ENCODE results near the gene DDX10.
"Not testable (repeated sequence)": the region's sequence is repeated elsewhere in the genome, so short reads cannot be mapped to it uniquely, and the experiment has no call there.

Gene DDX10

DNA sequence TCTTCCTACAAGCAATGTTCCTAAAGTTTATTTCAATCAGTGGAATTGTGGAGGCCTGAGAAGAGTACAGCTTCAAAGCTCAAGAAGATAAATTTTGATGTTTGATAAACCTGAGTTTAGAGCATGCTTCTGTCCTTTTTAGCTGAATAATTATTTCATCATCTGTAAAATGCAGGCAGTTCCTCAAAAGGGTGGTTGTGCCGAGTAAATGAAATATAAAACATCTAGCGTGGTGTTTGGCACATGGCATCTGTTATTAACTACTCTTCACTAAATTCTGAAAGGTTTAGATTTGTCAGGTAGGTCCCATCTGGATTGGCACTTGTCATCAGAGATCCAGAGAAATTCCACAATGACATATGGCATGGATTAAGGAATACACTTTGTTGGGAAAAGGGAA lies 155.1 kb downstream of the DDX10 start:
- H3K18ac ChIP-seq (ENCODE audit: low read length) = no peak overlapping the region
- no peak overlapping the region for H3K23ac ChIP-seq (ENCODE audit: low read depth, low read length, poor library complexity)
- H3K4me2 ChIP-seq (ENCODE audit: insufficient read depth, low read length, poor library complexity, severe bottlenecking) = no peak overlapping the region
- H4K91ac ChIP-seq (ENCODE audit: low read depth, low read length, poor library complexity) = no peak overlapping the region
- no peak overlapping the region for H2BK5ac ChIP-seq (ENCODE audit: low read length)
- no peak overlapping the region for H3K4ac ChIP-seq (ENCODE audit: low read length)
- H3K36me3 ChIP-seq (replicated peaks in 1 of 2; ENCODE audit: control insufficient read depth in 2 of 2, insufficient read depth in 2 of 2, low read length in 2 of 2) = no peaks in the 10 kb centered on the region
- no CpG with 5 or more reads among the region's 2 CpGs for WGBS, 2 donors (ENCODE audit: extremely low coverage in 2 of 2, insufficient read length in 2 of 2, insufficient replicate concordance in 1 of 2)
- H2BK120ac ChIP-seq (ENCODE audit: low read depth, low read length) = no peak overlapping the region
- H3K79me1 ChIP-seq (ENCODE audit: low read depth, low read length) = peaks cover 2% of the 10 kb centered on the region
- H2AFZ ChIP-seq (ENCODE audit: low read length) = no peak overlapping the region
- H2BK12ac ChIP-seq (ENCODE audit: low read length) = no peak overlapping the region
- H3K9ac ChIP-seq (ENCODE audit: low read depth, low read length, poor library complexity) = no peak overlapping the region
- no peak overlapping the region for H2BK15ac ChIP-seq (ENCODE audit: low read length)
- no peak overlapping the region for H3K14ac ChIP-seq (ENCODE audit: low read length)
- H2AK5ac ChIP-seq (ENCODE audit: low read depth, low read length) = no peak overlapping the region
- peaks cover 0 to 2% of the 10 kb centered on the region in 2 donors for H3K4me1 ChIP-seq (ENCODE audit: control insufficient read depth in 2 of 2, insufficient read depth in 1 of 2, low read depth in 1 of 2, low read length in 2 of 2)
- H3K9me3 ChIP-seq (replicated peaks in 1 of 2; ENCODE audit: control insufficient read depth in 2 of 2, insufficient read depth in 1 of 2, low read depth in 1 of 2, low read length in 2 of 2) = no peaks in the 10 kb centered on the region
- H3K27ac ChIP-seq (replicated peaks; ENCODE audit: low read length) = no peak overlapping the region
- no peak overlapping the region for H3K4me3 ChIP-seq (ENCODE audit: low read length in 2 of 2)
- DNase-seq (ENCODE audit: low spot score) = no peak
- no peak overlapping the region for H4K8ac ChIP-seq (ENCODE audit: low read depth, low read length)
- no peaks in the 10 kb centered on the region for H3K27me3 ChIP-seq (ENCODE audit: control insufficient read depth in 3 of 3, insufficient read depth in 3 of 3, low read depth in 1 of 3, low read length in 3 of 3)

DNA sequence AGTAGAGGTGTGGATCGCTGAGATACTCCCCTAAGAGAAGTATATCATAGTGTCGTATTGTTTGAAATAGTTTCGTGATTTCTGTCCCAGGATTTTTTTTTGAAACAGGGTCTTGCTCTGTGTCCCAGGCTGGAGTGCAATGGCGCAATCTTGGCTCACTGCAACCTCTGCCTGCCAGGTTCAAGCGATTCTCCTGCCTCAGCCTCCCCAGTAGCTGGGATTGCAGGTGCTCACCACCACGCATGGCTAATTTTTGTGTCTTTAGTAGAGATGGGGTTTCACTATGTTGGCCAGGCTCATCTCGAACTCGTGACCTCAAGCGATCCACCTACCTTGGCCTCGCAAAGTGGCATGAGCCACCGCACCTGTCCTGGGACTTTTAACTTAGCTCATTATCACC lies 159.1 kb downstream of the DDX10 start:
- Histone ChIP-seq H4K8ac (ENCODE audit: low read depth, low read length) (peak overlapping the region; percentile 43), H3K9ac (ENCODE audit: low read depth, low read length, poor library complexity) (peak overlapping the region; percentile 60)
- not testable (repeated sequence) for H3K4me2 ChIP-seq (ENCODE audit: insufficient read depth, low read length, poor library complexity, severe bottlenecking); H3K79me1 ChIP-seq (ENCODE audit: low read depth, low read length); DNase-seq (ENCODE audit: low spot score); H3K18ac ChIP-seq (ENCODE audit: low read length); H3K4ac ChIP-seq (ENCODE audit: low read length); H2BK120ac ChIP-seq (ENCODE audit: low read depth, low read length); H3K27me3 ChIP-seq (ENCODE audit: control insufficient read depth in 3 of 3, insufficient read depth in 3 of 3, low read depth in 1 of 3, low read length in 3 of 3); H2AFZ ChIP-seq (ENCODE audit: low read length); H2BK15ac ChIP-seq (ENCODE audit: low read length); H3K14ac ChIP-seq (ENCODE audit: low read length); H3K36me3 ChIP-seq (replicated peaks in 1 of 2; ENCODE audit: control insufficient read depth in 2 of 2, insufficient read depth in 2 of 2, low read length in 2 of 2); H3K27ac ChIP-seq (replicated peaks; ENCODE audit: low read length); H3K4me3 ChIP-seq (ENCODE audit: low read length in 2 of 2); H3K9me3 ChIP-seq (replicated peaks in 1 of 2; ENCODE audit: control insufficient read depth in 2 of 2, insufficient read depth in 1 of 2, low read depth in 1 of 2, low read length in 2 of 2); H3K23ac ChIP-seq (ENCODE audit: low read depth, low read length, poor library complexity); H4K91ac ChIP-seq (ENCODE audit: low read depth, low read length, poor library complexity); H3K4me1 ChIP-seq (ENCODE audit: control insufficient read depth in 2 of 2, insufficient read depth in 1 of 2, low read depth in 1 of 2, low read length in 2 of 2); H2BK12ac ChIP-seq (ENCODE audit: low read length); H2BK5ac ChIP-seq (ENCODE audit: low read length); H2AK5ac ChIP-seq (ENCODE audit: low read depth, low read length)
- no CpG with 5 or more reads among the region's 11 CpGs for WGBS, 2 donors (ENCODE audit: extremely low coverage in 2 of 2, insufficient read length in 2 of 2, insufficient replicate concordance in 1 of 2)

DNA sequence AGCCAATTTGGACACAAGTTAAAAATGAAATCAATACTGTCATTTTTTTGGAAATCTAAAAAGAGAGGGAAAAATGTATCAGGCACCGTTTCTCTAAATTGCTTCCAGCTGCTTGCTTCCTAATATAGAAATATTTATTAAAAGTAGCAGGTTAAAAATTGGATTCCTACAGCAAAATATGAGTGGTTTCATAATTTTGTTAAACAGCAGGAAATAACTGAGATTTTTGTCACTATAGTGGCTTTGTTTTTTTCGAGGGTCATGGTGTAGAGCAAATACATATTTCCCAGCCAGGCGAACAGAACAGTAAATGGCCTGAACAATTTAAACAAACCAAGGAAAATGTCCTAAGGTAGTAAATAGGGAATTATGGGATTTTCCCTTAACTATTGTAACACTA lies 159.7 kb downstream of the DDX10 start:
- DNase-seq (ENCODE audit: low spot score) = no peak
- no CpG with 5 or more reads among the region's 3 CpGs for WGBS, 2 donors (ENCODE audit: extremely low coverage in 2 of 2, insufficient read length in 2 of 2, insufficient replicate concordance in 1 of 2)
- Histone ChIP-seq H3K14ac (ENCODE audit: low read length) (no peak overlapping the region), H2AFZ (ENCODE audit: low read length) (no peak overlapping the region), H4K8ac (ENCODE audit: low read depth, low read length) (no peak overlapping the region), H2BK15ac (ENCODE audit: low read length) (no peak overlapping the region), H2BK12ac (ENCODE audit: low read length) (no peak overlapping the region), H3K27me3 (ENCODE audit: control insufficient read depth in 3 of 3, insufficient read depth in 3 of 3, low read depth in 1 of 3, low read length in 3 of 3) (no peaks in the 10 kb centered on the region), H2BK5ac (ENCODE audit: low read length) (no peak overlapping the region), H4K91ac (ENCODE audit: low read depth, low read length, poor library complexity) (no peak overlapping the region), H3K18ac (ENCODE audit: low read length) (no peak overlapping the region), H3K27ac (replicated peaks; ENCODE audit: low read length) (no peak overlapping the region), H3K23ac (ENCODE audit: low read depth, low read length, poor library complexity) (no peak overlapping the region), H3K4ac (ENCODE audit: low read length) (no peak overlapping the region), H3K4me1 (ENCODE audit: control insufficient read depth in 2 of 2, insufficient read depth in 1 of 2, low read depth in 1 of 2, low read length in 2 of 2) (peaks cover 0 to 2% of the 10 kb centered on the region in 2 donors), H3K9ac (ENCODE audit: low read depth, low read length, poor library complexity) (no peak overlapping the region), H3K4me3 (ENCODE audit: low read length in 2 of 2) (no peak overlapping the region), H3K4me2 (ENCODE audit: insufficient read depth, low read length, poor library complexity, severe bottlenecking) (no peak overlapping the region), H2BK120ac (ENCODE audit: low read depth, low read length) (no peak overlapping the region), H3K79me1 (ENCODE audit: low read depth, low read length) (peaks cover 2% of the 10 kb centered on the region), H3K36me3 (replicated peaks in 1 of 2; ENCODE audit: control insufficient read depth in 2 of 2, insufficient read depth in 2 of 2, low read length in 2 of 2) (no peaks in the 10 kb centered on the region), H3K9me3 (replicated peaks in 1 of 2; ENCODE audit: control insufficient read depth in 2 of 2, insufficient read depth in 1 of 2, low read depth in 1 of 2, low read length in 2 of 2) (no peaks in the 10 kb centered on the region), H2AK5ac (ENCODE audit: low read depth, low read length) (no peak overlapping the region)

DNA sequence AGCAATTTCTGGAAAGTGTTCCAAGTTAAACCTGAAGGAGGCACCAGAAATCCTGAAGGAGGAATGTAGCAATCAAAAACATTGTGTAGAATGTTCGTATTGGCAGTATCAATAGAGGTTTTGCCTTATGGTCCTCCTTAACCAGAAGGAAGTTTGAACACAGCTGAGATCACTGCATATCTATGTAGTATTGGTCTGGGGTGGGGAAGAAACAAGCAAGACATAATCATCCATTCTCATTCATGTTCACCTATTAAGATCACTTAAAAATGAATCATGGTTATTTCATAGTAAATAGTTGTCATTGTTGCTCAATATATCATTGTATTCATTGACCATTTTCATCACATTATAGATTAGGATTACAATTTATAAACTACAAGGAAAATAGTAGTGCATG lies 160.5 kb downstream of the DDX10 start:
- Histone ChIP-seq H2BK5ac (ENCODE audit: low read length) (no peak overlapping the region), H3K23ac (ENCODE audit: low read depth, low read length, poor library complexity) (no peak overlapping the region), H3K14ac (ENCODE audit: low read length) (no peak overlapping the region), H2AFZ (ENCODE audit: low read length) (no peak overlapping the region), H3K4me1 (ENCODE audit: control insufficient read depth in 2 of 2, insufficient read depth in 1 of 2, low read depth in 1 of 2, low read length in 2 of 2) (peaks cover 0 to 2% of the 10 kb centered on the region in 2 donors), H3K27ac (replicated peaks; ENCODE audit: low read length) (no peak overlapping the region), H3K9ac (ENCODE audit: low read depth, low read length, poor library complexity) (no peak overlapping the region), H3K27me3 (ENCODE audit: control insufficient read depth in 3 of 3, insufficient read depth in 3 of 3, low read depth in 1 of 3, low read length in 3 of 3) (no peaks in the 10 kb centered on the region), H3K18ac (ENCODE audit: low read length) (no peak overlapping the region), H3K4me3 (ENCODE audit: low read length in 2 of 2) (no peak overlapping the region), H2AK5ac (ENCODE audit: low read depth, low read length) (no peak overlapping the region), H3K79me1 (ENCODE audit: low read depth, low read length) (peaks cover 2% of the 10 kb centered on the region), H2BK120ac (ENCODE audit: low read depth, low read length) (no peak overlapping the region), H4K91ac (ENCODE audit: low read depth, low read length, poor library complexity) (no peak overlapping the region), H4K8ac (ENCODE audit: low read depth, low read length) (no peak overlapping the region), H3K4ac (ENCODE audit: low read length) (no peak overlapping the region), H3K4me2 (ENCODE audit: insufficient read depth, low read length, poor library complexity, severe bottlenecking) (no peak overlapping the region), H2BK15ac (ENCODE audit: low read length) (no peak overlapping the region), H3K36me3 (replicated peaks in 1 of 2; ENCODE audit: control insufficient read depth in 2 of 2, insufficient read depth in 2 of 2, low read length in 2 of 2) (no peaks in the 10 kb centered on the region), H2BK12ac (ENCODE audit: low read length) (no peak overlapping the region), H3K9me3 (replicated peaks in 1 of 2; ENCODE audit: control insufficient read depth in 2 of 2, insufficient read depth in 1 of 2, low read depth in 1 of 2, low read length in 2 of 2) (no peaks in the 10 kb centered on the region)
- no peak for DNase-seq (ENCODE audit: low spot score)
- WGBS, 2 donors (ENCODE audit: extremely low coverage in 2 of 2, insufficient read length in 2 of 2, insufficient replicate concordance in 1 of 2) = no CpG with 5 or more reads among the region's 1 CpG

Data from neuronal stem cell (in vitro differentiated cells).